GM18499 (cell line): ENCODE results near the gene PGAP1.
A peak's percentile ranks its signal among the peaks of the same experiment; 100 is the strongest.

Experiments used
- ATAC-seq: cut with Tn5 transposase; IDR thresholded peaks from one replicate; pipeline ENCODE4 v1.9.1; 2021; ENCODE audit warnings: moderate number of reproducible peaks; ENCODE audit not compliant: insufficient read depth, unreplicated experiment

The PGAP1 gene

GRCh38 chr2:196821195-196821594, 105.3 kb downstream of the PGAP1 start:
- ATAC-seq = no peak

GRCh38 chr2:196809260-196809659, 117.2 kb downstream of the PGAP1 start, which contains the start of gene C2orf66:
Gene C2orf66, minus strand, starts transcription at chr2:196809355. Its CDS starts 19 bp downstream, at chr2:196809336.
- ATAC-seq = no peak

- no peak for ATAC-seq
Observed at GRCh38 chr2:196808083-196808665, 118.3 kb downstream of the PGAP1 start.

- ATAC-seq = no peak
Observed at GRCh38 chr2:196804381-196804780, 122.1 kb downstream of the PGAP1 start.

GRCh38 chr2:196802401-196802800, 124.1 kb downstream of the PGAP1 start:
- no peak for ATAC-seq

- ATAC-seq = no peak
Observed at GRCh38 chr2:196801674-196802261, 124.7 kb downstream of the PGAP1 start.

- no peak for ATAC-seq
Observed at GRCh38 chr2:196798980-196799379, 127.5 kb downstream of the PGAP1 start.

- no peak for ATAC-seq
Observed at GRCh38 chr2:196792865-196793264, 133.6 kb downstream of the PGAP1 start.

GRCh38 chr2:196783431-196784094, 142.9 kb downstream of the PGAP1 start:
- ATAC-seq = peak; percentile 56
